ENCODE results near the gene HAGHL.

The HAGHL gene

GRCh38 chr16:726438-727290 lies at the start of gene HAGHL, which contains the start of gene CCDC78:
Gene HAGHL (plus strand): TSS chr16:727106. CDS start chr16:727510, 404 bp downstream.
Gene CCDC78 (minus strand): TSS chr16:726443. CDS start chr16:726367, 76 bp downstream.
- peak; percentile 72 for DNase-seq

GRCh38 chr16:677316-678190 lies 49.4 kb upstream of the HAGHL start:
- DNase-seq, result no peak

- no peak for DNase-seq
Measured at GRCh38 chr16:678209-678857, 48.6 kb upstream of the HAGHL start.

- DNase-seq, result peak; percentile 72
Measured at GRCh38 chr16:678858-679813, 47.8 kb upstream of the HAGHL start.

- peak; percentile 93 for DNase-seq
Measured at GRCh38 chr16:679814-680624, 46.9 kb upstream of the HAGHL start, which contains the start of gene STUB1. Gene STUB1 (plus strand): TSS chr16:680410. CDS start chr16:680526, 116 bp downstream.

- DNase-seq, result no peak
Measured at GRCh38 chr16:680625-680945, 46.3 kb upstream of the HAGHL start.

GRCh38 chr16:680967-681745 lies 45.8 kb upstream of the HAGHL start:
- DNase-seq, result peak; percentile 39

GRCh38 chr16:681746-682427 lies 45.0 kb upstream of the HAGHL start:
- no peak for DNase-seq

GRCh38 chr16:682493-683395 lies 44.2 kb upstream of the HAGHL start:
- no peak for DNase-seq

- no peak for DNase-seq
Measured at GRCh38 chr16:683396-684070, 43.4 kb upstream of the HAGHL start.

GRCh38 chr16:684071-684794 lies 42.7 kb upstream of the HAGHL start, which contains the start of gene JMJD8:
Gene JMJD8 (minus strand): TSS chr16:684334. CDS start chr16:684319, 15 bp downstream.
- peak; percentile 99 for DNase-seq

GRCh38 chr16:684961-685696 lies 41.8 kb upstream of the HAGHL start:
- no peak for DNase-seq

GRCh38 chr16:685967-686366 lies 40.9 kb upstream of the HAGHL start:
- DNase-seq, result no peak

- DNase-seq, result no peak
Measured at GRCh38 chr16:686459-687260, 40.2 kb upstream of the HAGHL start.

GRCh38 chr16:687499-687898 lies 39.4 kb upstream of the HAGHL start:
- no peak for DNase-seq
